MM.1S (cell line): Measurements from ENCODE around the gene ARID4B.

Experiments
- DNase-seq: peaks from one replicate; pipeline ENCODE4 v3.0.0-alpha.2; 2015
- H2AFZ ChIP-seq: fragments of 300-600 bp; sonication (generic); 2 replicates; pipeline ENCODE4 v1.6.0; 2016; ENCODE audit warnings: antibody characterized with exemption, low read length
- H3F3A ChIP-seq: fragments of 300-600 bp; sonication (generic); 2 replicates; pipeline ENCODE4 v1.6.1; 2016; ENCODE audit warnings: mild to moderate bottlenecking, antibody characterized with exemption, low read length, moderate library complexity, mixed read lengths; ENCODE audit not compliant: insufficient read depth
- H3K27ac ChIP-seq: fragments of 300-600 bp; sonication (generic); 2 replicates; pipeline ENCODE4 v1.5.1; 2016; ENCODE audit warnings: mild to moderate bottlenecking, low read length
- H3K27me3 ChIP-seq: fragments of 300-600 bp; sonication (generic); replicated peaks from 2 replicates; pipeline ENCODE4 v1.6.0; 2016; ENCODE audit warnings: low read length; ENCODE audit not compliant: insufficient read depth
- H3K36me3 ChIP-seq: fragments of 300-600 bp; sonication (generic); replicated peaks from 2 replicates; pipeline ENCODE4 v1.6.1; 2016; ENCODE audit warnings: mild to moderate bottlenecking, low read length, mixed read lengths; ENCODE audit not compliant: insufficient read depth
- H3K4me1 ChIP-seq: fragments of 300-600 bp; sonication (generic); 2 replicates; pipeline ENCODE4 v1.6.1; 2016; ENCODE audit warnings: low read length, mixed read lengths
- H3K4me2 ChIP-seq: fragments of 300-600 bp; sonication (generic); 2 replicates; pipeline ENCODE4 v1.6.0; 2016; ENCODE audit warnings: low read depth, low read length
- H3K4me3 ChIP-seq: fragments of 300-600 bp; sonication (generic); 2 replicates; pipeline ENCODE4 v1.5.1; 2016; ENCODE audit warnings: low read length, mixed read lengths
- H3K79me2 ChIP-seq: fragments of 300-600 bp; sonication (generic); 2 replicates; pipeline ENCODE4 v1.6.1; 2016; ENCODE audit warnings: mixed run types, low read length, mixed read lengths
- H3K9ac ChIP-seq: fragments of 300-600 bp; sonication (generic); 2 replicates; pipeline ENCODE4 v1.6.1; 2016; ENCODE audit warnings: low read length, mixed read lengths
- H3K9me2 ChIP-seq: fragments of 300-600 bp; sonication (generic); replicated peaks from 2 replicates; pipeline ENCODE4 v1.6.1; 2016; ENCODE audit warnings: mild to moderate bottlenecking, low read length, mixed read lengths; ENCODE audit not compliant: insufficient read depth
- H3K9me3 ChIP-seq: fragments of 300-600 bp; sonication (generic); replicated peaks from 2 replicates; pipeline ENCODE4 v1.6.1; 2016; ENCODE audit warnings: mild to moderate bottlenecking, low read length, mixed read lengths; ENCODE audit not compliant: insufficient read depth
- H4K20me1 ChIP-seq: fragments of 300-600 bp; sonication (generic); 2 replicates; pipeline ENCODE4 v1.6.1; 2016; ENCODE audit warnings: mild to moderate bottlenecking, low read length, moderate library complexity, mixed read lengths; ENCODE audit not compliant: insufficient read depth
- EZH2 ChIP-seq: fragments of 300-600 bp; sonication (generic); optimal IDR thresholded peaks from 2 replicates; pipeline ENCODE3; 2017; ENCODE audit warnings: low read depth, mild to moderate bottlenecking, antibody characterized with exemption, low read length, mixed read lengths
- EZH2phosphoT487 ChIP-seq: fragments of 300-600 bp; sonication (generic); IDR thresholded peaks from 2 replicates; pipeline ENCODE4 v1.6.1; 2018; ENCODE audit warnings: antibody characterized with exemption, low read length
- TF ChIP-seq, protein P1 (sequence below): fragments of 300-600 bp; sonication (generic); IDR thresholded peaks from 2 replicates; pipeline ENCODE4 v1.5.1; 2016; ENCODE audit warnings: antibody characterized with exemption, low read length, mixed read lengths

ARID4B gene

DNA sequence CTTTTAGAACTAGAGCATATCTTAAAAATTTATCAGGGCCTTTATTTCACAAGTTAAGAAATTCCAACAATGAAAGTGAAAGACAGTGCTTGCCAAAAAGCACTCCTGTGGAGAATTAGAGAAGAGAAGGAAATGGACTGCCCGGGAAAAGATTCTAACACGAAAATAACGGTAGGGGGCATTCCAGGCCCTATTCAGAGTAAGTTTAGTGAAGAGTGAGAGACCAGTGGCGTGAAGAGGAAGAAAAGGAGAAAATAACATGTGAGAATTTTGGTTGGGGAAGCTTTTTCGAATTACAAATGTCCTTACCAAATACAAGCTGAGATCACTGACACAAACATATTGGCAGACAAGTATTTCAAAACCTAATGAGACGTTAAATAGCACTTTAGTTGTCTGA is 128.5 kb downstream of the ARID4B start:
- DNase-seq: no peak
- H3K4me3 ChIP-seq: no peak overlapping the region
- no peak overlapping the region for H3K4me2 ChIP-seq
- no peak overlapping the region for H3K27ac ChIP-seq
- no peak overlapping the region for H2AFZ ChIP-seq
- no peaks in the 10 kb centered on the region for H3K9me2 ChIP-seq
- TF ChIP-seq, protein P1, sequence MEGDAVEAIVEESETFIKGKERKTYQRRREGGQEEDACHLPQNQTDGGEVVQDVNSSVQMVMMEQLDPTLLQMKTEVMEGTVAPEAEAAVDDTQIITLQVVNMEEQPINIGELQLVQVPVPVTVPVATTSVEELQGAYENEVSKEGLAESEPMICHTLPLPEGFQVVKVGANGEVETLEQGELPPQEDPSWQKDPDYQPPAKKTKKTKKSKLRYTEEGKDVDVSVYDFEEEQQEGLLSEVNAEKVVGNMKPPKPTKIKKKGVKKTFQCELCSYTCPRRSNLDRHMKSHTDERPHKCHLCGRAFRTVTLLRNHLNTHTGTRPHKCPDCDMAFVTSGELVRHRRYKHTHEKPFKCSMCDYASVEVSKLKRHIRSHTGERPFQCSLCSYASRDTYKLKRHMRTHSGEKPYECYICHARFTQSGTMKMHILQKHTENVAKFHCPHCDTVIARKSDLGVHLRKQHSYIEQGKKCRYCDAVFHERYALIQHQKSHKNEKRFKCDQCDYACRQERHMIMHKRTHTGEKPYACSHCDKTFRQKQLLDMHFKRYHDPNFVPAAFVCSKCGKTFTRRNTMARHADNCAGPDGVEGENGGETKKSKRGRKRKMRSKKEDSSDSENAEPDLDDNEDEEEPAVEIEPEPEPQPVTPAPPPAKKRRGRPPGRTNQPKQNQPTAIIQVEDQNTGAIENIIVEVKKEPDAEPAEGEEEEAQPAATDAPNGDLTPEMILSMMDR: no peak
- TF ChIP-seq EZH2 (no peak), EZH2phosphoT487 (no peak)
- no peaks in the 10 kb centered on the region for H3K9me3 ChIP-seq
- H3K79me2 ChIP-seq: no peaks in the 10 kb centered on the region
- no peak overlapping the region for H3K9ac ChIP-seq
- no peaks in the 10 kb centered on the region for H3F3A ChIP-seq
- no peaks in the 10 kb centered on the region for H3K4me1 ChIP-seq
- H3K36me3 ChIP-seq: no peaks in the 10 kb centered on the region
- H3K27me3 ChIP-seq: no peaks in the 10 kb centered on the region
- no peaks in the 10 kb centered on the region for H4K20me1 ChIP-seq

GRCh38 chr1:235190431-235190830 is 137.5 kb downstream of the ARID4B start:
- H3K79me2 ChIP-seq: no peaks in the 10 kb centered on the region
- H3K36me3 ChIP-seq: no peaks in the 10 kb centered on the region
- H3K9me2 ChIP-seq: no peaks in the 10 kb centered on the region
- H4K20me1 ChIP-seq: no peaks in the 10 kb centered on the region
- no peaks in the 10 kb centered on the region for H3F3A ChIP-seq
- no peaks in the 10 kb centered on the region for H3K27me3 ChIP-seq
- no peak for DNase-seq
- H2AFZ ChIP-seq: no peak overlapping the region
- no peak overlapping the region for H3K4me2 ChIP-seq
- H3K4me1 ChIP-seq: no peaks in the 10 kb centered on the region
- no peak overlapping the region for H3K27ac ChIP-seq
- H3K9me3 ChIP-seq: no peaks in the 10 kb centered on the region
- no peak for TF ChIP-seq EZH2
- TF ChIP-seq, protein P1: no peak
- TF ChIP-seq EZH2phosphoT487: no peak
- no peak overlapping the region for H3K4me3 ChIP-seq
- H3K9ac ChIP-seq: no peak overlapping the region

DNA sequence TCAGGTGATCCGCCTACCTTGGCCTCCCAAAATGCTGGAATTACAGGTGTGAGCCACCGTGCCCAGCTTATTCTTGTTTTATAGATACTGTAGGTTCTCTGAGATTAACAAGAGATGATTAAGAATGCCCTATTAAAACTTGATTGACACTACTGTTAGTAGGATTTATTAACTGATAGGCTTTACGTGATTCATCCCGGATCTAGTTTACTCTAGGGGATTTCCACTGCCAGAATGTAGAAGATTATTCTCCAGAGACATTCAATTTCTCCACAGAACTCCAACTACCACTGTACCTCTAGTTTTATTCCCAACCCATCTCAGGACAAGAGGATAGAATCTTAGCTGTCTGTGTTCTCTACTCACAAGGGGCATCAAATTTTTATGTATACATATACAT is 140.7 kb downstream of the ARID4B start:
- TF ChIP-seq EZH2phosphoT487: no peak
- TF ChIP-seq EZH2: no peak
- TF ChIP-seq, protein P1: no peak
- no peaks in the 10 kb centered on the region for H3K4me1 ChIP-seq
- no peak for DNase-seq
- no peaks in the 10 kb centered on the region for H3K36me3 ChIP-seq
- no peak overlapping the region for H3K4me2 ChIP-seq
- no peaks in the 10 kb centered on the region for H3K27me3 ChIP-seq
- H3K9me2 ChIP-seq: no peaks in the 10 kb centered on the region
- H2AFZ ChIP-seq: no peak overlapping the region
- no peak overlapping the region for H3K4me3 ChIP-seq
- no peak overlapping the region for H3K9ac ChIP-seq
- no peak overlapping the region for H3K27ac ChIP-seq
- no peaks in the 10 kb centered on the region for H3F3A ChIP-seq
- no peaks in the 10 kb centered on the region for H3K79me2 ChIP-seq
- H4K20me1 ChIP-seq: no peaks in the 10 kb centered on the region
- H3K9me3 ChIP-seq: no peaks in the 10 kb centered on the region
